OCI-LY7 (cell line): ENCODE data around the gene NEK4. TPM values are rescaled to one million over a fixed set of nuclear protein-coding genes. Genes with fewer than 3 reads are reported as not detected.
"Not testable (repeated sequence)": the region's sequence is repeated elsewhere in the genome, so short reads cannot be mapped to it uniquely, and the experiment has no call there.

Source experiments
- BruUV-seq: library from RNA; stranded (reverse); fragments of 400-500 nt; replicated peaks from 2 replicates; lab custom pipeline; 2021; lab: Mats Ljungman, UMichigan
- CTCF ChIA-PET: fragments of 300-600 bp; sonication (Branson Sonifier 250); formaldehyde crosslinking; loops from one replicate; lab custom pipeline; 2022; ENCODE audit warnings: antibody characterized with exemption; ENCODE audit not compliant: unreplicated experiment; lab: Charles Lee
- POLR2A ChIA-PET: fragments of 300-600 bp; sonication (Branson Sonifier 250); formaldehyde crosslinking; loops from one replicate; lab custom pipeline; 2022; ENCODE audit warnings: antibody characterized with exemption; lab: Charles Lee
- DNase-seq: peaks from one replicate; pipeline ENCODE4 v3.0.0-alpha.2; 2015; ENCODE audit warnings: low spot score
- H2AFZ ChIP-seq: fragments of 200-600 bp; sonication (generic), shearing (Covaris generic); 2 replicates; pipeline ENCODE4 v1.6.1; 2014; ENCODE audit warnings: mild to moderate bottlenecking, antibody characterized with exemption, low read length, moderate library complexity
- H3K27ac ChIP-seq: fragments of 200-600 bp; sonication (generic); 2 replicates; pipeline ENCODE4 v1.5.1; 2014; ENCODE audit warnings: mixed run types, low read depth, mild to moderate bottlenecking, moderate library complexity, low read length, inconsistent platforms; ENCODE audit not compliant: poor library complexity, severe bottlenecking
- H3K36me3 ChIP-seq: fragments of 200-600 bp; sonication (generic); 2 replicates; pipeline ENCODE4 v1.6.1; 2014; ENCODE audit warnings: mild to moderate bottlenecking, antibody characterized with exemption, low read length, moderate library complexity, mixed read lengths; ENCODE audit not compliant: insufficient read depth
- H3K4me1 ChIP-seq: fragments of 200-600 bp; sonication (generic); 2 replicates; pipeline ENCODE4 v1.5.1; 2014; ENCODE audit warnings: mild to moderate bottlenecking, low read length; ENCODE audit not compliant: insufficient read depth, poor library complexity, severe bottlenecking
- H3K4me2 ChIP-seq: fragments of 200-600 bp; sonication (generic); 2 replicates; pipeline ENCODE4 v1.6.1; 2014; ENCODE audit warnings: mild to moderate bottlenecking, low read length
- H3K4me3 ChIP-seq: fragments of 200-600 bp; sonication (generic); 2 replicates; pipeline ENCODE4 v1.5.1; 2014; ENCODE audit warnings: mild to moderate bottlenecking, low read depth, low read length; ENCODE audit not compliant: poor library complexity, severe bottlenecking
- H3K79me2 ChIP-seq: fragments of 200-600 bp; sonication (generic); 2 replicates; pipeline ENCODE4 v1.6.1; 2016; ENCODE audit warnings: low read depth, mild to moderate bottlenecking, low read length, moderate library complexity, mixed read lengths; ENCODE audit not compliant: insufficient read depth
- H3K9me2 ChIP-seq: fragments of 200-600 bp; sonication (generic); 2 replicates; pipeline ENCODE4 v1.6.1; 2016; ENCODE audit warnings: mild to moderate bottlenecking, low read length, mixed read lengths; ENCODE audit not compliant: insufficient read depth
- H3K9me3 ChIP-seq: fragments of 200-600 bp; sonication (generic); 2 replicates; pipeline ENCODE4 v1.6.1; 2014; ENCODE audit warnings: mild to moderate bottlenecking, mixed run types, low read length, mixed read lengths
- H4K20me1 ChIP-seq: fragments of 200-600 bp; sonication (generic); 2 replicates; pipeline ENCODE4 v1.6.1; 2014; ENCODE audit warnings: mild to moderate bottlenecking, antibody characterized with exemption, low read length, moderate library complexity, mixed read lengths; ENCODE audit not compliant: insufficient read depth
- CTCF ChIP-seq: fragments of 200-600 bp; sonication (generic); conservative IDR thresholded peaks from 2 replicates; pipeline ENCODE4 v1.5.1; 2014; ENCODE audit warnings: mild to moderate bottlenecking, antibody characterized with exemption, low read length, moderate library complexity, mixed read lengths
- EZH2phosphoT487 ChIP-seq: fragments of 200-600 bp; sonication (generic); IDR thresholded peaks from 2 replicates; pipeline ENCODE4 v1.6.1; 2018; ENCODE audit warnings: low read depth, borderline replicate concordance, mild to moderate bottlenecking, mixed run types, antibody characterized with exemption, low read length, moderate library complexity, mixed read lengths
- intact Hi-C: fragments of 100-400 bp; cut with micrococcal nuclease; formaldehyde crosslinking; loops from one replicate; pipeline ENCODE4 v1.10.0; 2022; ENCODE audit not compliant: unreplicated experiment
- total RNA-seq, 2 experiments: library from RNA; depleted of rRNA in 1 of 2; stranded (reverse); fragments of >200 nt in 1 of 2; shearing (Covaris generic) in 1 of 2; gene quantifications; 2 replicates each; pipeline ENCODE4 v1.2.3, GENCODE V29; 2014 to 2022

Gene NEK4
- total RNA-seq, 2 experiments from 2014 or later, result 27.5 to 38.6 TPM

GRCh38 chr3:52733256-52733891 is 37.4 kb downstream of the NEK4 start:
- Histone ChIP-seq H3K9me3 (peaks cover 14% of the 10 kb centered on the region; the same call in 1 of the 2 replicates), H3K4me3 (no peak overlapping the region), H3K4me1 (no peaks in the 10 kb centered on the region), H4K20me1 (no peaks in the 10 kb centered on the region), H3K9me2 (no peaks in the 10 kb centered on the region), H2AFZ (no peak overlapping the region), H3K4me2 (no peak overlapping the region), H3K36me3 (peaks cover 89% of the 10 kb centered on the region), H3K27ac (no peak overlapping the region), H3K79me2 (no peaks in the 10 kb centered on the region)
- ChIA-PET CTCF (no interaction called here), POLR2A (interaction anchor here (0.6 kb wide), 1 partner anchor 36 kb away, joined by 4 read pairs; no protein-coding TSS in a partner anchor)
- intact Hi-C loops, result no loop called here
- no peak for DNase-seq
- TF ChIP-seq EZH2phosphoT487, result no peak
- TF ChIP-seq CTCF, result no peak
- BruUV-seq, result no TSS peak

GRCh38 chr3:52731590-52731989 is 39.1 kb downstream of the NEK4 start:
- no peaks in the 10 kb centered on the region for H3K9me2 ChIP-seq
- no peak overlapping the region for H2AFZ ChIP-seq
- intact Hi-C loops, result no loop called here
- H3K4me1 ChIP-seq, result no peaks in the 10 kb centered on the region
- no peaks in the 10 kb centered on the region for H3K79me2 ChIP-seq
- H3K4me2 ChIP-seq, result no peak overlapping the region
- no peak for TF ChIP-seq CTCF
- TF ChIP-seq EZH2phosphoT487, result no peak
- BruUV-seq, result no TSS peak
- peaks cover 77% of the 10 kb centered on the region for H3K36me3 ChIP-seq
- DNase-seq, result no peak
- no peak overlapping the region for H3K27ac ChIP-seq
- ChIA-PET POLR2A (no interaction called here), CTCF (no interaction called here)
- H4K20me1 ChIP-seq, result no peaks in the 10 kb centered on the region
- no peak overlapping the region for H3K4me3 ChIP-seq
- H3K9me3 ChIP-seq, result peaks cover 22% of the 10 kb centered on the region; the same call in 1 of the 2 replicates

GRCh38 chr3:52730681-52731080 is 40.1 kb downstream of the NEK4 start:
- POLR2A ChIA-PET, result no interaction called here
- BruUV-seq, result no TSS peak
- Histone ChIP-seq H3K27ac (no peak overlapping the region), H3K9me3 (peaks cover 22% of the 10 kb centered on the region; the same call in 1 of the 2 replicates), H3K4me3 (no peak overlapping the region), H3K36me3 (peaks cover 68% of the 10 kb centered on the region), H2AFZ (no peak overlapping the region), H3K4me2 (no peak overlapping the region), H3K4me1 (no peaks in the 10 kb centered on the region), H3K79me2 (no peaks in the 10 kb centered on the region), H3K9me2 (no peaks in the 10 kb centered on the region), H4K20me1 (no peaks in the 10 kb centered on the region)
- no peak for DNase-seq
- CTCF ChIA-PET, result no interaction called here
- intact Hi-C loops, result no loop called here
- TF ChIP-seq CTCF, result no peak

- CTCF ChIA-PET, H2AFZ ChIP-seq, DNase-seq, H3K4me2 ChIP-seq, H4K20me1 ChIP-seq, BruUV-seq, POLR2A ChIA-PET, H3K9me2 ChIP-seq, intact Hi-C loops, H3K4me1 ChIP-seq, H3K27ac ChIP-seq, H3K79me2 ChIP-seq, H3K4me3 ChIP-seq: not testable (repeated sequence)
- Histone ChIP-seq H3K36me3 (peaks cover 49% of the 10 kb centered on the region), H3K9me3 (peaks cover 22% of the 10 kb centered on the region; the same call in 1 of the 2 replicates)
These were observed 42.0 kb downstream of the NEK4 start for GRCh38 chr3:52728753-52729152.
